COLO668 (cell line): ENCODE measurements around the gene SHC3.
A peak's percentile ranks its signal among the peaks of the same experiment; 100 is the strongest.

Experiments
- DNase-seq: peaks from one replicate; lab custom pipeline; 2025; ENCODE audit not compliant: unreplicated experiment; lab: John Stamatoyannopoulos, UW

Gene SHC3

DNA sequence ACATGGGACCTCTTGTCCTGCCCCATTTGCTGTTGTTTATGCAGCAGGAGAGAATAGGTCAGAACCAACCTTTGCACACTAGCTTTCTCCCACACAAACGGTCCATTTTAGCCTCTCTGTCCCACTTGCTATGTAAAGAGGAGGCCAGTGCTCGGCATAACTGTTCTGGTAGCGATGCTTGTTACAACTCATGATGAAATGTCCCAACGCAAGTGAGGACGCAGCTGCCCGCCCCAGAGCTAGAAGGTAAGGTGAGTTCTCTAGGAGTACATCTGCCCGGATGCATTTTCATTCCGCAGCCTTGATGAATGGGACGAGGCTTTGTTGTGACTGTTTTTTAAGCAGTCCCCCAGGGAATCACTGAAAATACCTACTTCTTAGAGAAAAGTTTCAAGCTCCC is 173.3 kb downstream of the SHC3 start:
- DNase-seq: no peak

DNA sequence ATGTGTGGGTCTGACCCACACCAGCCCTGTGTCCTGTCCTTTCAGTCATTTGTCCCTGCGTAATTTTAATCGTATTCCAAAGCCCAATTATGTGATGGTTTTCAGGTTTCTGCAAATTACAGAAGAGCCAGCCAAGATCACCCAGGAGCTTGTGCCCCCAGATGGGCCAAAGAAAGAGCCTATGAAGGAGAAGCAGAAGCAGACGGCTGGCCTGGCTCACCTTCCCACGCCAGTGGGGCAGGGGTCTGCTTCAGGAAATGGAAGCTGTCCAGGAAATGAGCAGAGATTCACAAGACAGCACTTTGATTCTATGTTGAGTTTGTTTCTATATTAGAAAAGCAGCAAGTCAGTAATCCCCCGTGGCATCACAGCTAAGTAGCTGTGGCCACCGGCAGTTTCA is 175.6 kb downstream of the SHC3 start:
- DNase-seq: no peak

DNA sequence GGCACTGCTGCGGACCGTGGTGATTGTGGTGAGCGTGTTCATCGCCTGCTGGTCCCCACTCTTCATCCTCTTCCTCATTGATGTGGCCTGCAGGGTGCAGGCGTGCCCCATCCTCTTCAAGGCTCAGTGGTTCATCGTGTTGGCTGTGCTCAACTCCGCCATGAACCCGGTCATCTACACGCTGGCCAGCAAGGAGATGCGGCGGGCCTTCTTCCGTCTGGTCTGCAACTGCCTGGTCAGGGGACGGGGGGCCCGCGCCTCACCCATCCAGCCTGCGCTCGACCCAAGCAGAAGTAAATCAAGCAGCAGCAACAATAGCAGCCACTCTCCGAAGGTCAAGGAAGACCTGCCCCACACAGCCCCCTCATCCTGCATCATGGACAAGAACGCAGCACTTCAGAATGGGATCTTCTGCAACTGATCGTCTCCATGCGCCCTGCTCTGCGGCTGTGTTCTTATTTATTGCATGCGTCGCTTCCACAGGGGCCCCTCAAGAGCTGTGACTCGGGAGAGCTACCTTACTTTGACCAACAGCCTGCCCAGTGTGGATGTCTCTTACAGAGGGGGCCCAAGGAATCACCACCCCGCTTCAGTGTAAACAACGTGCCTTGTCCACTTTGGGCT is 176.6 kb downstream of the SHC3 start:
- DNase-seq: no peak

DNA sequence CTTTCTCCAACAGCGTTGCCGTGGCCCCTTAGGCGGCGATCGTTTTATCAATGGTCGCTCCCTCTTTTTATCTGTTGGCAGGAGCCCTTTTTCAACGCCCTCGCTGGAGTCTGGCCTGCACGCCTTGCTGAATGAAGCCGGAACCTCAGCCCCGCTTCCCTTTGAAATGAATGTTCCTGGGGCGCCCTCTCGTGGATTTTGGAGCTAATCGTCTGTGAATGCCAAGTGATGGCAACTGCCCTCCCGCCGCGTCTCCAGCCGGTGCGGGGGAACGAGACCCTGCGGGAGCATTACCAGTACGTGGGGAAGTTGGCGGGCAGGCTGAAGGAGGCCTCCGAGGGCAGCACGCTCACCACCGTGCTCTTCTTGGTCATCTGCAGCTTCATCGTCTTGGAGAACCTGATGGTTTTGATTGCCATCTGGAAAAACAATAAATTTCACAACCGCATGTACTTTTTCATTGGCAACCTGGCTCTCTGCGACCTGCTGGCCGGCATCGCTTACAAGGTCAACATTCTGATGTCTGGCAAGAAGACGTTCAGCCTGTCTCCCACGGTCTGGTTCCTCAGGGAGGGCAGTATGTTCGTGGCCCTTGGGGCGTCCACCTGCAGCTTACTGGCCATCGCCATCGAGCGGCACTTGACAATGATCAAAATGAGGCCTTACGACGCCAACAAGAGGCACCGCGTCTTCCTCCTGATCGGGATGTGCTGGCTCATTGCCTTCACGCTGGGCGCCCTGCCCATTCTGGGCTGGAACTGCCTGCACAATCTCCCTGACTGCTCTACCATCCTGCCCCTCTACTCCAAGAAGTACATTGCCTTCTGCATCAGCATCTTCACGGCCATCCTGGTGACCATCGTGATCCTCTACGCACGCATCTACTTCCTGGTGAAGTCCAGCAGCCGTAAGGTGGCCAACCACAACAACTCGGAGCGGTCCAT is 177.4 kb downstream of the SHC3 start:
- DNase-seq: peak; percentile 77

DNA sequence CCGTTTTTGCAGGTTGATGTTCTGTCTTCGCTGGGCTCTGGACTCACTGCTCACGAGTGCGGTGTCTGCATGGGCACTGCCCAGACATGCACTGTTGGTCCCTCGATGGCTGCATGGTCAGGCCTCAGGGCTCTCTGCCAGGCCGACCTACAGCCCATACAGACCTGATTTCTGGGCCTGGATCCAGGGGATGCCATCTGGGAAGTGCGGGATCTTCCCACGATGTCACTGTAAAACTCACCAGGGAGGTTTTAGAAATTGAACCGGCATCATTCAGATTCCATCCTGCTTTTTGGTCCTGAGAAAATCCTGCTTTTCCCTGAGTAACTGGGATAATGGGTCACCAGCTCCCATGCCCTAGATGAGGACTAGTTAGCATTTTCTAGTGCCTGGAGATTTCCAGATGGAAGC is 178.2 kb downstream of the SHC3 start:
- DNase-seq: no peak

DNA sequence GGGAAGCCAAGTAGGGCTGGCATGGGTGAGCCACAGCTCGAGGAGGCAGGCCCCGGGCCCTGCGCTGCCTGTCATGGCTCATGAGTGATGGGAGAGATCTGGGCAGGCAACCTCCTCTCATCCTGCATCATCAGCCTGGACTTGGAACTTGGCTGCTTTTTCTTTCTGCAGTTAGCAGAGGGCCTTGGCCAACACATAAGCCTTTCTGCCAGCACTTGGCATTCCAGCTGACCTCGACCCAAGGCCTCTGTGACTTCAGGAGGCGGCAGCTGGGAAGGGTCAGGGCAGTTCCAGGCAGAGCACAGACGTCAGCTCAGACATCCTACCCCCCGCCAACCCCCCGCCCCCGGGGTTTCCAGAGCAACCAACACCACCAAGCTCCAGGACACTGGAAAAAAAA is 179.7 kb downstream of the SHC3 start:
- DNase-seq: no peak

DNA sequence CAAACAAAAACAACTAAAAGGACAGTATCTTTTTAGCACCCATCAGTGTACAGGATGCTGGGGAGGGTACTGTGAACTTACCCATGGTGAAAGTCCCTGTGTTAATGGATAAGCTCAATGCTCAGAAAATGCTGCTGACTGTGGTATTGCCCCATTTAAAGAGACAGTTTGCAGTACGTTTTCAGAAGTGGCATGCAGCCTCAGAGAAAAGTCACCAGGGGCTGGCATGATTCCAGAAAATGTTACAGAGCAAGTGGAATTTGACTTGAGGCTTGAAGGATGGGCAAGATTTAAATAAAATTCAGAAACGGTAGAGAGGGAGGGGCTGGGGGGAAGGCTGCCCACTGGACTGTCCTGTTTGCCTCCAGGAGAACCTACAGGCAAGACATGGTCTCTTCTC is 180.1 kb downstream of the SHC3 start:
- no peak for DNase-seq

DNA sequence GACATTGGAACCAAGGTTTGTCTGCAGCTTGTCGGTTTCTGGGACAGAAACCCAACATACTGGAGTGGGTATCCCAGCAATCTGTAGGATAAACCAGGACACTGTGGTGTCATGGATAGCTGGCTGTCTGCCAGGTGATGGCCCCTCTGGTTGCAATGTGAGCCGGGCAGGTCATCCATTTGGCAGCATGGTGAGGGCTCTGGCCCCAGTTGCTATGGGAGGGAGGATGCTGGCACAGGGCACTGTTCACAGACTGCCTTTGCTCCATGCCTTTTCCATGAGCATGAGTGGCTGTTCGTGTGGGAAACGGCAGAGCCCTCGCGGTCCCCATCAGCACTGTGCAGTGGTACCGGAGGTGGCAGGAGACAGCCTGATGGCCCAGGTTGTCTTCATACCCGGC is 181.0 kb downstream of the SHC3 start:
- DNase-seq: no peak

DNA sequence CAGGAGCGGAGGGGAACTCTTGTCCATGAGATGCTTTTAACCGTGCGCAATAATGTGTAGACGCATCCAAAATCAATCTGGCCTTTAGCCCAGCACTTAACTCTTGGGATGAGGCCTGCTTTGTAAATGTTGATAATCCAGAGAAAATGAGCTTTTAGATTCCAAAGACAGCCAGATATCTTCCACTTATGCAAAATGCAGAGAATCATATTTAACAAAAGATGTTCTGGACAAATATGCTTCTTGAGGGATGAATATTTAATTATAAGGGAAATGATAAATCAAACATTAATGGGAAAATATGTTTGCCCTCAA is 181.7 kb downstream of the SHC3 start:
- no peak for DNase-seq

DNA sequence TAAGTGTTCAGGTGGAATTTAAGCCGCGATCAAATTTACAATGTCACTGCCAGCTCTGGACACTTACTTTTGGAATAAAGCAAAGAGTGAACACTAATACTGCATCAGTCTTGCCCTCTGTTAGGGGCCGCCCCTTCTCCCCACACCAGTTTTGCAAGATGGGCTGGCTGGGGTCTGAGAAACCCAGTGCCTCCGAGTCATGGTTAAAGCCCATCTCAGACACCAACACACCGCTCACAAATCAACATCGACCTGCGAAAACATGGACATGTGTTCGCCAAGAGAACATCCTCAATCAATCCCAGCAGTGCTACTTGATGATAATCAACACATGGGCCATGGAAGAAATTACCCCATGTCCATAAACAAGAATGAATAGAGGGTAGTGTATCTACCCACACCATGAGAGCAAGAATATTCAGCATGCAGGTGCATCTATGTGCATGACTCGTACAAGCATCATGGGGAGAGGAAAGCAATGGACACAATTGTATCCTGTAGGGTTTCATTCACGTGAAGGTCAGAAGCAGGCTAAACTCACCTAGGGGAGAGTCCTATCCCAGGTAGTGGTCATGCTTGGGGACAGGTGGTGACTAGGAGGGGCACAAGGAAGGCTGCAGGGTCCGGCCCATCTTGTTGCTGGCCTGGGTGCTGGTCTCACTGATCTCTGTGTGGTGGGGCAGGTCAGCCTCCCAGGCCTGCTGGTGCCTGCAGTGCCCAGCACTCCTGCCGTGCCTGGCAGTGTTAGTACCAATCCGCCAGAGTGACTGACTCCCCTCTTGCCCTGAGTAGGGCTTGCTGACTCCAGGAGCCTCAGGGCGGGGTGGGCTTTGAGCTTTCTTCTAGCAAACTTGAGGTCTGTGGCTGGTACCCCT is 182.3 kb downstream of the SHC3 start:
- DNase-seq: no peak

DNA sequence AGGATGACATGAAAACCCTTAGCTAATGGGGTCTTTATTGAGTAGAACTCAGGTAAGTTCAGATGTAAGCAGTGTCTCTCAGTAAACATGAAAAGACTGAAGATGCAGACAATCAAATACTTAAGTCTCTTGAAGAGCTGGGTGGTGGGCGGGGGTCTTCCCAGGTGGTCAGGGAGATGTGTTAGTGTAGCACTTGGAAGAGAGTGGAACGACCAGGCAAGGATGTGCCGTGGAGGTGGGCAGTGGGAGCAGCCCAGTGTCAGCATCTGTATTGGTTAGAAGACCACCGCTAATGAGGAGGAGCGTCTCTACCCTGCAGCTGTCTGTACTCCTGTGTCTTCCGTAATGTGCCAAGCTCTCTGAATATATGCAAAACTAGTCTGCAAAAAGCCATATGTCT is 183.0 kb downstream of the SHC3 start:
- no peak for DNase-seq

DNA sequence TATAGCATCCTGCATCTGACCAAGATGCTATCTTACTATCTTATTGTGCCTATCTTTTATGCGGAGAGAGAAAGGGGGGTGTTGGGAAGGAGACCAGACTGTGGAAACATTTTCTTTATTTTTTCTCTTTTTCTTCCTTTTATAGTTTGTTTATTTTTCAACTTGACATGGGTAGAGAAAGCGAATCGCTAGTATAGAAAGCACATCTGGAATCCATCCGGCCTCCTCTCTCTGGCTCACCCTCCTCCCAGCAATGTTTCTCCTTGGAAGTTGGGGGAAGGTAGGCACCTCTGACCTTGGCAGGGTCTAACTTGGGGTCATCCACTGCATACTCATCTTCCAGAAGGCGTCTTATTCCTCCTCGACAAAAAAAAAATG is 183.4 kb downstream of the SHC3 start:
- DNase-seq: no peak

DNA sequence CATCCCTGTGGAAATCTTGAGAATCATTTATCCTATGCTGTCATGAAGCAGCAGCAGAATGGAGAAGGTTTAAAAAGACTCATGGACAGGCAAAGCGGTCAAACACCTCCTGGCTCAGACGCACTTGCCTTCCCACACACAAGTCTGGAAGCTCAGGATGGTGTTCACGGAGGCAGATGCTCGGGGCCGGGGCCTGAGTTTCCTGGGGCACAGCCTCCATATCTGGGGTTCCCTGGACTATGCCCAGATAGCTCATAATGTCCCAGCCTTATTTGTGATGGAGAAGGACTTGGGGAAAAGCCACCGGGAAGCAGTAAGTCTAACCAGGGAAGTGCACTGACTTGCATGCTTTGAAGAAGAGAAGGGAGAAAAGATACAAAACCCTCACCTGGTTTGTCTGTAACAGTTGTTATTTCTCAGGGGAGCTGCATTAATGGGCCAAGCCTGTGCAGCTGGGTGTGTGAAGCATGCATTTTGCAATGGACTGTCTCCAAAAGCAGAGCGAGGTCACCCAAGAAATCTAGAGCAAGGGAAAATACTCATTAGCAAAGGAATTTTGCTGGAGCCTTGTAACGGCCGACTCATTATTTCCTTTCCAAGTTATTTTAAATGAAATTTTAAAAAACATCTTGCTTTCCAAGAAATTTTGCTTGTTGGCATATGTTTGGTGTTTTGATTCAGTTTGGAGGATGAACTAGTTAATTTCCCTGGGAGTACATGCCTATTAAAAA is 184.0 kb downstream of the SHC3 start:
- no peak for DNase-seq

DNA sequence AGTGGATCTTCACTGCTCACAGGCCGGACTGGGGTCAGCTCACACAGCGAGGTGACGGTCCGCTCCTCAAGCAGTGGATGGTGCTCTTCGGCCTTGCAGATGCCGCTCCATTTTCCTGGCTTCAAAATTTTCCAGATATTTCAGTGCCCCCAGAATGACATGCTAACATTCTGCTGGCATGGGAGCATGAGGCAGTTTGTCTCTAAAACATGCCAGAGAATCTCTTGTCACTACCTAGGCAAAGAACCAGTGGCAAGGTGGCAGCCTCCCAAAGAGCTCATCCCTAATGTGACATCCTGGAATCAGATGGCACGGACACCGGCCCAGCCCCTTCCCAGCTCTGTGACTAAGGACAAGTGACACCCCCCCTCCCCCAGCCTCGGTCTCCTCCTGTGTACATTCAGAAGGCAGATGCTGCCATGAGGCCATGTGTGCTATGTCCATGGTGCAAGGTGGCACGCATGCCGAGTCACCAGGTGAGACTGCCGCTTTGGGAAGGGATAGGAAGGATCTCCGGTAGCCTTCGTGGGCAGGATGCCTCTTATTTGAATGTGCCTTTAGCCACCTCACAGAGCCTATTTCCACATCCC is 184.7 kb downstream of the SHC3 start:
- DNase-seq: no peak

DNA sequence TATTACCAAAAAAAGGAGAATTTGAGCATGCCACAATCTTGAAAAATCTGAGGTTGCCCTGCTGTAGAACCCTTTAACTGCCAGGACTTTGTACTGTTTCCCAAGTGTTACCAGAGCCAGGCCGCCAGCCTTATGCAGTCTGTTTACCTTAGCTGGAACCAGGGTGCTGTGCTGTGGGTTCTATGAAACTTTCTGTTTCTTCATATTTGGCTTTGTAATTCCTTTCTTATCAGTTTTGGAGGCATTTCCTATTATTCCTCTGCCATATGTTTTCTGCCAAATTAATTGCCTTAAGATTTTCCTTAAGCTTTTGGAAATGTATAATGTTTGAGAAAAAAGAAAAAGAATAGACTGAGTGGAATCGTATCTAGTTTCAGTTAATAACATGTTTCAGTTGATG is 185.3 kb downstream of the SHC3 start:
- no peak for DNase-seq

DNA sequence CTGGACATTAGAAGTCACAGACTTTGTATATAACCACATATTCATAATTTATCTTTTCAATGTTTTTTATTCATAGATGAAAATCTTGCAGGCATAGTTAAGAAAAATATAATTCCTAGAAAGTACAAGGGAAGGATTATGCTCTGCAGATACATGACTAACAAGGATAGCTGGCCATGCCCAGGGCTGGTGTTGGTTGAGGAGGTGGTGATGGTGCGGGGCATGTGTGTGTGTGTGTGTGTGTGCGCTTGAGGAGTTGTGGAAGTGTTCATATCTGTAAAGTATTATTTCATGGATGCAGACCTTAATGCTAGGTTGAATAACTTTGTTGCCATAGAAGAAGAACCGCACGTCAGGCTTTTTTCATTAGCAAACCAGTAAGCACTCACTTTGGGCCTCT is 186.1 kb downstream of the SHC3 start:
- DNase-seq: no peak

DNA sequence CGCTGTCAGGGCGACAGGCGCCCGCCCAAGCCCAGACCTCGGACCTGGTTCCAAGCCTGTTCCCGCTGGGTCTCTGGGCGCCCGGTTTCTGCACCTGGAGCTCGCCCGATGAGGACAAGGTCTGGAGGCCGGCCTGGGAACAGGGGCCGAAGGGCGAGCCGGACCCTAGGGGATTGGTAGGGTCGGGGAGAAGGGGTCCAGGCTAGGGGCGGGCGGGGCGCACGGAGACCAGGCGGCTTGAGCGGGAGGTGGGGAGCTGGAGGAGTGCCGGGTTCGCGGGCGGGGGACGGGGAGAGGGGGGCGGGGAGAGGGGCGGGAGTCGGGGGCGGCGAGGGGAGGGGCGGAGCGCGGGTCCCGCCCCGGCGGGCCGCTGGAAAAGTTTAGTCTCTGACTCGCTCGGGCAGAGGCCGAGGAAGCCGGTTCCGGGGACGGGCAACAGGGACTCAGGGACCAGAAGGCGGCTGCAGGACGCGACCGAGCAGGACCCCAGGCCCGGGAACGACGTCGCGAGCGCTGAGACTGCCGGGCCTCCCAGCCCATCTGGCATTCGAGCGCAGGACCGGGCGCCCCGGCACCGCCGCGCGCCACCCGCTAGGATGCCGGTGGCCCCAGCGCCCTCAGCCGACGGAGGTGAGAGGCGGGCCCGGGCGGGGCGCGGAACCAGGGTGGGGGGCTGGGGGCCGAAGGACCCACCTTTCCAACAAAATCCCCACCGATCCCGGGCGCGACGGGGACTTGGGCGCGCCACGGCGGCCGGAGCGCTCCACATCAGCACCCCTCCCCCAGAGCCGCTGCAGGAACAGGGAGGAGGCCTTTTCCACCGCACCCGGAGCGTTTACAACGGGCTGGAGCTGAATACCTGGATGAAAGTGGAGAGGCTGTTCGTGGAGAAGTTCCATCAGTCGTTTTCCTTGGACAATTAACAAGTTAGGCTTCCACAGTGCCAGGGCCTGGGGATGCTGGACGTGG is 187.3 kb downstream of the SHC3 start, which contains the start of gene S1PR3:
Gene S1PR3, plus strand, starts transcription at position 403 of the 969 bp plus-strand sequence. CDS start 9,733 bp downstream, outside the sequence.
- DNase-seq: no peak

DNA sequence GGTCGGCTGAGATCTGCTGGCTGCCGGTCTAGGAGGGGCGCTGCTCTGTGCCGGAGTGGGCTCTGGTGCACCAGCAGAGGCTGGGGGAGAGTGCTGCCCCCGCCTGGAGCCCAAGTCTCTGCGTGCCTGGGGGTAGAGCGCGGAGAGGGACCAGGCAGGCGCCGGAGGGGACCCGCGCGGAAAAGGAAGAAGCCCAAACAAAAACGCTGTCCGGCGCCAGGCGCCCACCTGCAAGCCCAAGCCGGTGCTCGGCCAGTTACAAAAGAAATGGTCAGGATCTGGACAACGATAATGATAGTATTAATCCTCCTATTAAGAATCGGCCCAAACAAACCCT is 187.9 kb downstream of the SHC3 start:
- DNase-seq: no peak

DNA sequence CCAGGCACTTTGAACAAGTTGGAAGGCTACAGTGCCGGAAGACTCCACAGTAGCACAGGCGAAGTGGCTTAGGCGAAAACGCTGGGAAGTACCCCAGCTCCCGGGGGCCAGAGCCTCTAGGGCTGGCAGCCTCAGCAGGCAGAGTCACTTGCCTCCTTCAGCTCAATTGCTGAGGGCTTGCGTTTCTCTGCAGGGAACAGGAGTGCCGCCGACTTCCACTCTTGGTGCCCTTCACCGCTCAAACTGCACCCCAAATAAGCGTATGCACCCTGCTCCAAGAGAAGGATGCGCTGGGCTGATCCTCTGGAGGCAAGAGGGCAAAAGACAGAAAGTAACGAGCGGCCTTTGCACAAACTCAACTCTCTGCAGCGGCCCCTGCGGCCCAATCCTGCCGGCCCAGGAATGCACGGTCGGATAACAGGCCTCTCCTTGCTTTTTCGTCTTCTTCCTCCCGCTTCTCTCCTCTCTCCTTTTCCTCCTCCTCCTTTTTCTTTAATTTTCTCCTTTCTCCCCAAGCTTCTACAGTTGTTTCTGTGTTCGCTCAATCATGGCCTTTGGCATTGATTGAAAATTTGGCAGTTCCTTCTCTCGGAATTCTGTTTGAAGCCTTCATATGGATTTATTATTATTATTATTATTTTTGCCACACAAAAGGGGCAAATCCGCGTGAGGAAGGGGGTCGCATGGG is 188.4 kb downstream of the SHC3 start:
- DNase-seq: no peak
